A549 treated with AZD2906 at 1 μM for 4 hours (cell line): Measurements from ENCODE around the gene FLNA. TPM values are rescaled to one million over a fixed set of nuclear protein-coding genes. Genes with fewer than 3 reads are reported as not detected.

ENCODE experiments used
- total RNA-seq: library from RNA; stranded (reverse); fragments of 200-300 nt; extraction: Qiagen RNA extraction; gene quantifications from 5 replicates; pipeline ENCODE4 v1.2.3, GENCODE V29; 2022

The FLNA gene
- 1,465 to 1,719 TPM (median 1,545 TPM) in 5 replicates for total RNA-seq

GRCh38 chrX:154374313-154375155 is at the start of gene FLNA:
FLNA (minus strand) TSS chrX:154374634; CDS start chrX:154371245, 3,389 bp downstream.

GRCh38 chrX:154409222-154409871 is 34.9 kb upstream of the FLNA start, which contains the start of gene DNASE1L1:
DNASE1L1 (minus strand) TSS chrX:154409254; CDS start chrX:154405568, 3,686 bp downstream.

GRCh38 chrX:154397888-154398667 is 23.6 kb upstream of the FLNA start, which contains the start of gene RPL10:
RPL10 (plus strand) TSS chrX:154398377; CDS start chrX:154398520, 143 bp downstream.

GRCh38 chrX:154378799-154379568 is 4.5 kb upstream of the FLNA start, which contains the start of gene EMD:
EMD (plus strand) TSS chrX:154379295; CDS start chrX:154379485, 190 bp downstream.

Other genes with a start within 250 kb of the FLNA start
- not detected in 5 replicates for gene OPN1LW, start 230.4 kb downstream of the FLNA start, total RNA-seq
- not detected in 5 replicates for gene OPN1MW, start 192.0 kb downstream of the FLNA start, total RNA-seq
- not detected in 5 replicates for gene OPN1MW2, start 154.9 kb downstream of the FLNA start, total RNA-seq
- not detected in 5 replicates for gene OPN1MW3, start 117.1 kb downstream of the FLNA start, total RNA-seq
- gene TEX28, start 79.5 kb downstream of the FLNA start, total RNA-seq, result not detected in 5 replicates
- 0.06 to 0.29 TPM (median 0.08 TPM) in 5 replicates for gene TKTL1, start 78.8 kb downstream of the FLNA start, total RNA-seq
- gene EMD, start 4.7 kb upstream of the FLNA start, total RNA-seq, result 121 to 162 TPM (median 156 TPM) in 5 replicates
- gene RPL10, start 23.7 kb upstream of the FLNA start, total RNA-seq, result 5,370 to 5,663 TPM (median 5,520 TPM) in 5 replicates
- 29.4 to 31.6 TPM (median 30.7 TPM) in 5 replicates for gene DNASE1L1, start 34.6 kb upstream of the FLNA start, total RNA-seq
- gene TAFAZZIN, start 36.9 kb upstream of the FLNA start, total RNA-seq, result 31.1 to 38.9 TPM (median 38.3 TPM) in 5 replicates
- gene ATP6AP1, start 54.0 kb upstream of the FLNA start, total RNA-seq, result 80.6 to 110 TPM (median 109 TPM) in 5 replicates
- 94.0 to 113 TPM (median 102 TPM) in 5 replicates for gene GDI1, start 62.5 kb upstream of the FLNA start, total RNA-seq
- 90.3 to 117 TPM (median 109 TPM) in 5 replicates for gene FAM50A, start 69.5 kb upstream of the FLNA start, total RNA-seq
- gene PLXNA3, start 83.6 kb upstream of the FLNA start, total RNA-seq, result 9.5 to 18.3 TPM (median 14.6 TPM) in 5 replicates
- gene LAGE3, start 104.6 kb upstream of the FLNA start, total RNA-seq, result 45.3 to 75.3 TPM (median 70.4 TPM) in 5 replicates
- gene UBL4A, start 112.0 kb upstream of the FLNA start, total RNA-seq, result 69.3 to 72.8 TPM (median 70.1 TPM) in 5 replicates
- 30.3 to 43.5 TPM (median 43.0 TPM) in 5 replicates for gene SLC10A3, start 116.0 kb upstream of the FLNA start, total RNA-seq
- gene FAM3A, start 141.6 kb upstream of the FLNA start, total RNA-seq, result 36.9 to 48.3 TPM (median 46.0 TPM) in 5 replicates
- gene G6PD, start 172.2 kb upstream of the FLNA start, total RNA-seq, result 1,365 to 1,554 TPM (median 1,434 TPM) in 5 replicates
- 36.1 to 45.9 TPM (median 43.1 TPM) in 5 replicates for gene IKBKG, start 173.0 kb upstream of the FLNA start, total RNA-seq
- not detected in 5 replicates for gene CTAG1A, start 210.5 kb upstream of the FLNA start, total RNA-seq
- gene CTAG1B, start 244.6 kb upstream of the FLNA start, total RNA-seq, result not detected in 5 replicates